Stimulated activated naive CD8-positive, alpha-beta T cell treated with anti-CD3 and anti-CD28 coated beads, Interleukin-15, Interleukin-2, amounts not matched to agents 100 U/mL and 50 U/mL, for 24 hours (primary cell): ENCODE results near the gene CHORDC1.
"Not testable (repeated sequence)": the region's sequence is repeated elsewhere in the genome, so short reads cannot be mapped to it uniquely, and the experiment has no call there.

Experiments used
- ATAC-seq: fragments of 150-1000 bp; cut with Tn5 transposase; one replicate; pipeline ENCODE4 v1.10.0; 2021
- DNase-seq: peaks from one replicate; pipeline ENCODE4 v3.0.0; 2021

The CHORDC1 gene

GRCh38 chr11:90213322-90213721 lies 9.5 kb downstream of the CHORDC1 start:
- DNase-seq, result no peak
- no peak for ATAC-seq

DNA sequence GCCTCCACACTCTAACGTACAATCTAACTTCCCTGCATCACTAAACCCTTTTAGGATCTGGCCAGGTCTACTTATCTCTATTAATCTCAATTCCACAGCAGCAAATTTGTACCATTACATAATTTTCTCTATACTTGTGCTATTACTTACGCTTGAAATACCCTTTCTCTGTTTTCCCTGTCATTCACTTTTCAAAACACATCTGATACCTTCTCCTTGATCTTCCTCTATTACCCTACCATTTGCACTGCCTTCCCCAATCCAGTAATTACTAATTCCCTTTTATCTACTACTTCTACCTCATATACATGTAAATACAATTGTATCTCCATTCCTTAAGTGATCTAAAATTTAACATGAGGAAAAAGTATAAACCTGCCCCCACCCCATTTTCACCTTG lies 14.0 kb downstream of the CHORDC1 start:
- ATAC-seq (no peak), DNase-seq (no peak)

DNA sequence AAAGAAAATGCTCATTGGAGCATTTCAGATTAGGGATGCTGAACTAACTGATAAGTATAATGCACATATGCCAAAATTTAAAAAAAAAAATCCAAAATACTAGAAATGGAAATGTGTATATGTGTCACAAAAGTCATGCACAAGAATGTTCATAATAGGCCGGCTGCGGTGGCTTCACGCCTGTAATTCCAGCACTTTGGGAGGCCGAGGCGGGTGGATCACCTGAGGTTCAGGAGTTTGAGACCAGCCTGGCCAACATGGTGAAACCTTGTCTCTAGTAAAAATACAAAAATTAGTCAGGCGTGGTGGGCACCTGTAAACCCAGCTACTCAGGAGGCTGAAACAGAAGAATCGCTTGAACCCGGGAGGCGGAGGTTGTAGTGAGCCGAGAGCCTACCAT lies 14.9 kb downstream of the CHORDC1 start:
- ATAC-seq, DNase-seq: not testable (repeated sequence)

DNA sequence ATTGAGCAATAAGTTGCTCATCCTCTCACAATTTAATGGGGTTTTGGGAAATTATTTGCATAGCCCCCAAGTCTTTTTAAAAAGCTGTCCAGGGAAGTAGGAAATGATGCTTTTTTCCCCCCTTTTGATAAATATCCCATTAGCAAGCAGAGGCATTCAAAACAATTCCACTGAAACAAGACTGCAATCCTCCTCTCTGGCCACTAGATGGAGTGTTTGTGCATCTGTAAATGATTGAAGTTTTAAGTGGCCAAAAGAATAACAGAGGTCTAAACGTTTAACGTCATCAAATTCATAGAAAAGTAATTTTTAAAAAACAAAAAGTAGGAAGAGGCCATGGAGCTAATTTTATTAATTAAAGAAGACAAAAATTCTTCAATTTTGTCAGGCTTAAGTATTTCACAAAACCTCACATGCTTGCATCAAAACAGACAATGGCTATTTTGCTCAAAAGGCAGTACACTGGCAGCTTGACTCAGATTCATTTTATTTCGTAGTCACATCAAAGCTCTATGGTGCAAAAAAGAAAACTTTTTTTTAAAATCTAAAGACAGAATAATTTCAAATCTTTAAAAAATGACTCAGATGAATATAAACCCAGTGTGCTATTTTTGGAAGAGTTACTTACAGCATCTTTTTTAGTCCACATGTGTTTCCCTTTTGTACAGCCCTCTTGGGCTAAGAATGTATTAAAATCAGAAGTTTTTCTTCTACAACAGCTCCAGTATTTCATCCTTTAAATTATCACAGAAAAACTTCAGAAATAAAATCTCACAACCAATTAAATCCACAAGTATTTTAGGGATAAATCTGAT lies 17.8 kb downstream of the CHORDC1 start:
- DNase-seq, result no peak
- no peak for ATAC-seq

GRCh38 chr11:90204407-90204806 lies 18.4 kb downstream of the CHORDC1 start:
- ATAC-seq (no peak), DNase-seq (no peak)

DNA sequence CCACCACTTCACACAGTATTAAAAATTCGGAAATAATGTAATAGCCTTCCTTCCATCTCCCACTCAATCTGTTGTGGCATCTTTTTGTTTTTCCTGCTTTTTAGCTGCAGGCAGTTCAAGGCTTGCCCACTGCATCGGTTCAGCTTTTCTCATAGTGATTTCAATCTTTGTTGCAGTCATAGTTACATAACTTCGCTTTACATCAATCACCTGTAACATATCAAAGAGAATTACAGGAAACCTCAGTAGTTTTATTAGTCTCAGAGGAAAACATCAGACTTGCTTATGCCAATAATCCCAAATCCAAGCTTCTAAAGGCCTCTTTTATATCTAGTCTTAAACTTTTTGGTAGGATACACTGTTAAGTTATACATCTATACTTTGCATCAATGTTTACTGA lies 20.5 kb downstream of the CHORDC1 start:
- ATAC-seq, result no peak

DNA sequence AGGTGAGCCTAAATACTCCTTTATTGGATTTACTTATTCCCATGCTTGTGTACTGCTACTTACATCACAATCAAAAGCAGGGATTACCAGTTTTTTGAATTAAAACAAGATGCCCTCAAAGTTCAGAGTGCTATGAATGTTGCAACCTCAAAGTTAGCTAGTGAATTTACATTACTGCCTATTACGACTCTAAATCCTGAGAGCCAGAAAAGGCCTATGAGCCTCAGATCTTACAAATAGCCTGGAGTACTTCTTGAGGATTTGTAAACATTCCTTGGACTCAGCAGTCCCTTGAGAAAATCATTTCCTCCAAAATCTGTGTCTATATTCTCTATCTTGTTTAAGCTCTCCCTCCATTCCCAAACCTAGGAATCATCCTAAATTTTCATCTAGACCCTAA lies 25.5 kb downstream of the CHORDC1 start:
- DNase-seq (no peak), ATAC-seq (no peak)

More for the DNA sequence above, 20.5 kb downstream of the CHORDC1 start:
- DNase-seq, result no peak

- DNase-seq, result no peak
- ATAC-seq, result peak; percentile 43
Observed at GRCh38 chr11:90192869-90193582, 29.8 kb downstream of the CHORDC1 start.

- ATAC-seq (no peak), DNase-seq (no peak)
Observed at GRCh38 chr11:90189011-90189410, 33.8 kb downstream of the CHORDC1 start.

DNA sequence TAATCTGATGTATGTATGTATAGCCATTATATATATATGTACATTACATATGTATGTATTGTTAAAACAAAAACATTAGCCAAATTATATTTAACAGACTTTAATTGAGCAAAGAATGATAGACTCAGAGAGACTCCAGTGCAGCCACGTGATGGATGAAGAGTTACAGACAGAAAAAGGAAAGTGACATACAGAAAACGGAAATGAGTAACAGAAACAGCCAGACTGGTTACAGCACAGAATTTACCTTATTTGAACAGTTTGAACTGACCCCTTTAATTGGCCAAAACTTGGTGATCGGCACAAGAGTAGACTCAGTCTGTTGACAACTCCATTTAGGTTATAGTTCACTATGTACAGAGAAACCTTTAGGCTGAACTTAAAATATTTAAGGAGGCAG lies 35.0 kb downstream of the CHORDC1 start:
- no peak for ATAC-seq

DNA sequence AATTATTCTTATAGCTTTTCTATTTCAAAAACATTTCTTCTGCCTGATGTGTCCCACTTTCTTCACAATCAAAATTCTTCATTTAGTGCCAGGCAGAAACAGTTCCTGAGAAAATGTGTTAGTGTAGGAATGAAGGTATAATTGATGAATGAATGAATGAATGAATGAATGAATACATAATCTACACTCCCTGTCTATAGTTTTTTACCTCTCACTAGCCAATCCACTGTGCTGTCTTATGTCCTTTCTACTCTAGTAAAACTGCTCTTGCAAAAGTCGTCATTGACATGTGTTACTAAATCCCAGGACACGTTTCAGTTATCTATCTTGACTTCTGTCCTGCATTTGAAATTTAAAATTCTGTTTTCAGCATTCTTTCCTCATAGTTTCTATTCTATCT lies 42.9 kb downstream of the CHORDC1 start:
- ATAC-seq, result no peak

More for the DNA sequence above, 35.0 kb downstream of the CHORDC1 start:
- DNase-seq, result no peak

GRCh38 chr11:90178751-90179150 lies 44.1 kb downstream of the CHORDC1 start:
- DNase-seq (no peak), ATAC-seq (no peak)

More for the DNA sequence above, 42.9 kb downstream of the CHORDC1 start:
- no peak for DNase-seq

GRCh38 chr11:90176069-90176468 lies 46.8 kb downstream of the CHORDC1 start:
- no peak for ATAC-seq
- no peak for DNase-seq

- ATAC-seq, result no peak
- no peak for DNase-seq
Observed at GRCh38 chr11:90171359-90171758, 51.5 kb downstream of the CHORDC1 start.

GRCh38 chr11:90168571-90168970 lies 54.3 kb downstream of the CHORDC1 start:
- DNase-seq, result no peak
- no peak for ATAC-seq

GRCh38 chr11:90167704-90168103 lies 55.1 kb downstream of the CHORDC1 start:
- ATAC-seq, DNase-seq: not testable (repeated sequence)

DNA sequence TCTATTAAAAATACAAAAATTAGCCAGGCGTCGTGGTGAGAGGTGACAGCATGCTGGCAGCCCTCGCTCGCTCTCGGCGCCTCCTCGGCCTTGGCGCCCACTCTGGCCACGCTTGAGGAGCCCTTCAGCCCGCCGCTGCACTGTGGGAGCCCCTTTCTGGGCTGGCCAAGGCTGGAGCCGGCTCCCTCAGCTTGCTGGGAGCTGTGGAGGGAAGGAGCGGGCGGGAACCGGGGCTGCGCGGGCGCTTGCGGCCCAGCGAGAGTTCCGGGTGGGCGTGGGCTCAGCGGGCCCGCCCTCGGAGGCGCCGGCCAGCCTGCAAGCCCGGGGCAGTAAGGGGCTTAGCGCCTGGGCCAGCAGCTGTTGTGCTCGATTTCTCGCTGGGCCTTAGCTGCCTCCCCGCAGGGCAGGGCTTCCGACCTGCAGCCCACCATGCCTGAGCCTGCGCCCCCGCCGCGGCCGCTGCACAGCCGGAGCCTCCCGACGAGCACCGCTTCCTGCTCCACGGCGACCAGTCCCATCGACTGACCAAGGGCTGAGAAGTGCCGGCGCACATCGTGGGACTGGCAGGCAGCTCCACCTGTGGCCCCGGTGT lies 55.8 kb downstream of the CHORDC1 start:
- ATAC-seq, result not testable (repeated sequence)

More for the DNA sequence above, 55.8 kb downstream of the CHORDC1 start:
- DNase-seq, result not testable (repeated sequence)
